Tibial artery (tissue), 4 donors: Measurements from ENCODE around the gene CDK5RAP3.

Experiments used
- DNase-seq, 2 donors: peaks; one replicate each; pipeline ENCODE4 v3.0.0-alpha.2; 2019
- H3K27ac ChIP-seq, 2 donors: fragments of 200-600 bp; sonication (generic) in 1 of 2; 1 replicate in 1 of 2; 2 replicates in 1 of 2; pipeline ENCODE4 v1.5.1; 2018 to 2019; ENCODE audit warnings: mild to moderate bottlenecking in 1 of 2
- H3K27me3 ChIP-seq, 2 donors: fragments of 200-600 bp; sonication (generic) in 1 of 2; one replicate each; pipeline versions ENCODE4 v1.5.1 to v1.6.0; 2016 to 2019
- H3K36me3 ChIP-seq, 3 donors: fragments of 200-600 bp; sonication (generic) in 2 of 3; one replicate each; pipeline ENCODE4 v1.5.1; 2016 to 2019; ENCODE audit warnings: mild to moderate bottlenecking in 2 of 3
- H3K4me1 ChIP-seq, 4 donors: fragments of 200-600 bp; sonication (generic) in 2 of 4; 1 replicate in 3 of 4; 2 replicates in 1 of 4; pipeline ENCODE4 v1.5.1; 2016 to 2019
- H3K4me3 ChIP-seq, 2 donors: fragments of 200-600 bp; sonication (generic) in 1 of 2; 1 replicate in 1 of 2; 2 replicates in 1 of 2; pipeline ENCODE4 v1.5.1; 2018 to 2019; ENCODE audit warnings: mild to moderate bottlenecking in 2 of 2
- H3K9me3 ChIP-seq, 3 donors: fragments of 200-600 bp; sonication (generic) in 1 of 3; one replicate each; pipeline ENCODE4 v1.5.1; 2016 to 2019
- CTCF ChIP-seq, 2 experiments: fragments of 200-600 bp in 1 of 2; fragments of 450-650 bp in 1 of 2; IDR thresholded peaks; one replicate each; pipeline ENCODE4 v1.5.1; 2017 to 2019; ENCODE audit warnings: antibody characterized with exemption in 2 of 2, mild to moderate bottlenecking in 1 of 2, moderate library complexity in 1 of 2
- intact Hi-C: fragments of 100-400 bp; cut with DNase I; formaldehyde crosslinking; loops from one replicate; pipeline ENCODE4 v1.15.0; 2023; ENCODE audit warnings: low total_unique reads

CDK5RAP3 gene

GRCh38 chr17:48025904-48026501 is 55.1 kb downstream of the CDK5RAP3 start:
- H3K4me3 ChIP-seq, result peak overlapping the region; percentile 47 to 57
- intact Hi-C loops, result loop anchor here (1.0 to 5.0 kb wide), 3 partner anchors 48 to 591 kb away; partner anchors contain the start of gene HOXB8
- H3K27me3 ChIP-seq, result peaks cover 0 to 4% of the 10 kb centered on the region in 2 donors
- peak; percentile 38 to 76 for DNase-seq
- H3K4me1 ChIP-seq, result peaks cover 0 to 45% (median 41%) of the 10 kb centered on the region in 4 donors
- H3K36me3 ChIP-seq, result no peaks in the 10 kb centered on the region
- peak overlapping the region; percentile 70 to 77 for H3K27ac ChIP-seq
- H3K9me3 ChIP-seq, result no peaks in the 10 kb centered on the region
- TF ChIP-seq CTCF (IDR thresholded peaks at IDR 0.05), result no peak

GRCh38 chr17:48026502-48027321 is 55.8 kb downstream of the CDK5RAP3 start:
- Histone ChIP-seq H3K27ac (peak overlapping the region; percentile 70 to 77), H3K4me3 (peak overlapping the region in 1 of 2 donors; percentile 57), H3K9me3 (no peaks in the 10 kb centered on the region), H3K27me3 (no peaks in the 10 kb centered on the region), H3K36me3 (no peaks in the 10 kb centered on the region), H3K4me1 (peaks cover 0 to 46% (median 41%) of the 10 kb centered on the region in 4 donors)
- intact Hi-C loops, result loop anchor here (1.0 to 5.0 kb wide), 2 partner anchors 48 to 591 kb away; partner anchors contain the start of gene HOXB8
- DNase-seq, result peak; percentile 85 to 95
- TF ChIP-seq CTCF (IDR thresholded peaks at IDR 0.05), result peak; percentile 88 to 92

- Histone ChIP-seq H3K4me3 (no peak overlapping the region), H3K27me3 (no peaks in the 10 kb centered on the region), H3K27ac (peak overlapping the region; percentile 70 to 77), H3K4me1 (peaks cover 0 to 46% (median 41%) of the 10 kb centered on the region in 4 donors), H3K9me3 (no peaks in the 10 kb centered on the region), H3K36me3 (peaks cover 0 to 7% (median 0%) of the 10 kb centered on the region in 3 donors)
- DNase-seq, result no peak
- intact Hi-C loops, result loop anchor here (5.0 kb wide), 1 partner anchor 590 kb away; the partner anchor contains the start of gene HOXB8
- TF ChIP-seq CTCF (IDR thresholded peaks at IDR 0.05), result no peak
Observed at GRCh38 chr17:48027322-48027981, 56.5 kb downstream of the CDK5RAP3 start.

GRCh38 chr17:48028736-48029135 is 57.8 kb downstream of the CDK5RAP3 start:
- H3K36me3 ChIP-seq, result peaks cover 0 to 11% (median 10%) of the 10 kb centered on the region in 3 donors
- intact Hi-C loops, result loop anchor here (5.0 kb wide), 1 partner anchor 589 kb away; the partner anchor contains the start of gene HOXB8
- TF ChIP-seq CTCF (IDR thresholded peaks at IDR 0.05), result no peak
- no peak overlapping the region for H3K4me3 ChIP-seq
- DNase-seq, result no peak
- H3K27ac ChIP-seq, result no peak overlapping the region
- H3K27me3 ChIP-seq, result no peaks in the 10 kb centered on the region
- peaks cover 0 to 37% (median 32%) of the 10 kb centered on the region in 4 donors for H3K4me1 ChIP-seq
- no peaks in the 10 kb centered on the region for H3K9me3 ChIP-seq

- no peak overlapping the region for H3K4me3 ChIP-seq
- no peaks in the 10 kb centered on the region for H3K27me3 ChIP-seq
- intact Hi-C loops, result no loop called here
- no peaks in the 10 kb centered on the region for H3K9me3 ChIP-seq
- no peak overlapping the region for H3K27ac ChIP-seq
- H3K36me3 ChIP-seq, result peaks cover 0 to 11% (median 10%) of the 10 kb centered on the region in 3 donors
- TF ChIP-seq CTCF (IDR thresholded peaks at IDR 0.05), result no peak
- peaks cover 0 to 24% (median 18%) of the 10 kb centered on the region in 4 donors for H3K4me1 ChIP-seq
- no peak for DNase-seq
Observed at GRCh38 chr17:48030531-48030930, 59.6 kb downstream of the CDK5RAP3 start.
